CD4-positive, alpha-beta T cell treated with Interleukin-1 beta for 1 hour (primary cell): ENCODE results near the gene GFI1.
"Not testable (repeated sequence)": the region's sequence is repeated elsewhere in the genome, so short reads cannot be mapped to it uniquely, and the experiment has no call there.

Experiments
- DNase-seq, 2 donors: peaks; one replicate each; pipeline ENCODE4 v3.0.0-alpha.2; 2020 to 2022

GFI1 gene

DNA sequence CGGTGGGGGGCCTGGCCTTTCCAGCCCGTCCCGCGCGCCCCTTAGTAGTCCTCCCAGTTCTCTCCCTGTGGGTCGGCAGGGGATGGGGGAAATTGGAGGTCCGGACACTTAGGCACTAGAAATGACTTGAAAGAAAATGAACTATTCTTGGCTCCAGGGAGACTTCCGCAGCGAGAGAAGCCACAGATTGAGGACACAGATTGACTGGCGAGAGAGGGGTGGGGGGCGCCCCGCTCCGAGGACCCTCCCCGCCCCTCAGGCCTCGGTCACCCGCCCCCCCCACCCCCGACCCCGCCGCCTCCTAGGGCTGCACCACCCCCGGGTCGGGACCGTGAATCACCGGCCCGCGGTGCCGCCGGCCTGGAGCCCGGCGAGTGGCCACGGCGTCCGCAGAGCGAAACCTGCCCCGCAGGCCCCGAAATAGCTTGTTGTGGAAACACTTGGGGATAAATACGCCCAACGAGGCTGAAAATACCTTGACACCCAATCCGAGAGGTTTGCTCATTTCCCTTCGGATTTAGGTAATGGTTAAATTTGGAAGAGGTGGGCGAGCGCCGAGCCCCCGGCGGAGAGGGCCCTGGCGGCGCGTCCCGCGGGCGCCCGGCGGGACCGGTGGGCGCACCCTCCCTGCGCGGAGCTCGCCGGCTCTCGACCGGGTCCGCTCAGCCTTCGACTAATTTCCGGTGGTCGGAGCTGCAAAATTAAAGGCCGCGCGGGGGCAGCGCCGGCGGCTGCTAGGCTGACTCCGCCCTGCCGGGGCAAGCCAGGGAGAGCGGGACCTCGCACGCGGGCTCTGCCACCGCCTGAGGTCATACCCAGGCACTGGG, at the start of gene GFI1:
Gene GFI1 (minus strand): TSS at position 675 of the 827 bp plus-strand sequence. CDS start 3,438 bp downstream, outside the sequence.
- peak; percentile 62 to 68 for DNase-seq

DNA sequence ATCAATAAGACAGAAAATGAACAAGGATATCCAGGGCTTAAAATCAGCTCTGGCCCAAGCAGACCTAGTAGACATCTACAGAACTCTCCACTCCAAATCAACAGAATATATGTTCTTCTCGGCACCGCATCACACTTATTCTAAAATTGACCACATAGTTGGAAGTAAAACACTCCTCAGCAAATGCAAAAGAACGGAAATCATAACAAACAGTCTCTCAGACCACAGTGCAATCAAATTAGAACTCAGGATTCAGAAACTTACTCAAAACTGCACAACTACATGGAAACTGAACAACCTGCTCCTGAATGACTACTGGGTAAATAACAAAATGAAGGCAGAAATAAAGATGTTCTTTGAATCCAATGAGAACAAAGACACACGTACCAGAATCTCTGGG, 45.6 kb upstream of the GFI1 start:
- not testable (repeated sequence) for DNase-seq

- DNase-seq, result not testable (repeated sequence)
These were observed 45.2 kb upstream of the GFI1 start for GRCh38 chr1:92531939-92532338.

- DNase-seq, result no peak
These were observed 40.9 kb upstream of the GFI1 start for GRCh38 chr1:92527670-92528069.

GRCh38 chr1:92524944-92525590, 38.3 kb upstream of the GFI1 start:
- not testable (repeated sequence) for DNase-seq

GRCh38 chr1:92519043-92519442, 32.3 kb upstream of the GFI1 start:
- DNase-seq, result no peak

- no peak for DNase-seq
These were observed 29.8 kb upstream of the GFI1 start for GRCh38 chr1:92516574-92516973.

DNA sequence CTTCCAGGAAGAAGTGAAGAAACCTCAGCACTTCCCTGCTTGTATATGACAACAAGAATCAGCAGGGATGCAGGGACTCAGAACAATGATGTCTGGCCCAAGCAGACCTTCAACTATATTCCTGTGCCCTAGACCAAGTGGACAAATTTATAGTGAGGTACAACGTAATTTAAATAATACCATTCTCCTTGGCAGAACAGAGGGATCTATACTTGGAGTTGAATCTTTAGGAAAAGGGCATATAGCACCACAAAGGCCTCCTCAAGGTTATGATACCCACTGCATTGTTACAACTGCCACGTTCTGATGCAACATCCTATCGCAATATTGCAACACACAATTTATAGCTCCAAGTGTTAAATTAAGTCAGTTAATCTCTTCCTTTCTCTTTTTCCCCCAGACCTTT, 29.1 kb upstream of the GFI1 start:
- DNase-seq, result no peak

DNA sequence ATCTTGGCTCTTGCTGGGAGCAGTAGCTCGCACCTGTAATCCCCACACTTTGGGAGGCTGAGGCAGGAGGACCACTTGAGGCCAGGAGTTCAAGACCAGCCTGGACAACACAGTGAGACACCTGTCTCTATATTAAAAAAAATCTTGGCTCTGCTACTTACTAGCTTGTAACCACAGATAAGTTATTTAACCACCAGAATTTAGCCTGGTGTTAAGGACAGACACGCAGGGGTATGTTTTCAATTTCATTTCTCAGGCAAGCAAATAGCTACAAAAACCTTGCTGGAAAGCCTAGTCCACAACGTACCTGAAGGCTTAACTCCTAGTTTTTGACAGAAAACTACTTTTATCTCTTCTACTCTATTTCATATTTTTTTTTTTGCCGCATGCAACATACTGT, 24.8 kb upstream of the GFI1 start:
- DNase-seq, result no peak

DNA sequence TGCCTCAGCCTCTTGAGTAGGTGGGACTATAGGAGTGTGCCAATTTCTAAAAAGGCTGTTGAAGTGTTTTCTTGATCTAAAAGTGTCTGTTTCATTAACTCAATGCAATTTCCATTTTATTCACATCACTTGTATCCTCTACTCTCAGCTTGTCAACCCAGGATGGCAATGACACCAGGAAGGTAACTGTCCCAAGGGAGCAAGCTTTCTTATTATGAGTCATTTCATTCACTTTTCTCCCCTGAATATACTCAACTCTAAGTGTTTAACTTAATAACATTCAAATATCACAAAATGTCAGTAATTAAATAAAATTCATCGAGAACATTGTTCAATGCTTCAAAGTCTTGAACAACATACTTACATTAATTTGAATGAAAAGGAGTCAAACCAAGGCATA, 22.9 kb upstream of the GFI1 start:
- no peak for DNase-seq

DNA sequence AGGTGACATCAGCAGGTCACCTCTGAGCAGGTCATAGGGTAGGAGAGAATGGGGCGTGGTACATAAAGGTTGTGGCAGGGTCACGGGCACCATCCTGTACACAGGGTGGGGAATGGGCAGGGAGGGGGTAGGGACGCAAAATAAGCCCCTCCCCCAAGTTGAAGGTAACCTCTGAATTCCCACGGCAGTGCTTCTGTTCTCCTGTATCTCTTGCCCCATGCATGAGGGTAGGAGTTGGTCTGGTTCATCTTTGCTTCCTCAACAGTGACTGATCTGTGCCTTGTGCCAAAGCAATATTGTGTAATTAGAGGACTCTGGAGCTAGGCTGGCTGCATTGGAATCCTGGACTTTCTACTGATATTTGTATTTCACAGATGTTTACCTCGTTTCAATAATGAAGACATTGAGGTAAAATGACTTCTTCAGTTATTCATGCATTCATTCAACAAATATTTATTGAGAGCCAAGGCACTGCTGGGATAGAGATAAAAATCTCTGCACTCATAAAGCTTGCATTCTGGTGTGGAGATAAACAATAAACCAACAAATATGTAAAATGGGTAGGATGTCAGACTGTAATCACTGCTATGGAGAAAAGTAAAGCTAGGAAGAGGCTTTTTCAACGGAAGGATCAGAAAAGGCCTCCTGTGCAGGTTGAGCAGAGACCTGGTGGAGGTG, 18.4 kb upstream of the GFI1 start:
- DNase-seq, result no peak

DNA sequence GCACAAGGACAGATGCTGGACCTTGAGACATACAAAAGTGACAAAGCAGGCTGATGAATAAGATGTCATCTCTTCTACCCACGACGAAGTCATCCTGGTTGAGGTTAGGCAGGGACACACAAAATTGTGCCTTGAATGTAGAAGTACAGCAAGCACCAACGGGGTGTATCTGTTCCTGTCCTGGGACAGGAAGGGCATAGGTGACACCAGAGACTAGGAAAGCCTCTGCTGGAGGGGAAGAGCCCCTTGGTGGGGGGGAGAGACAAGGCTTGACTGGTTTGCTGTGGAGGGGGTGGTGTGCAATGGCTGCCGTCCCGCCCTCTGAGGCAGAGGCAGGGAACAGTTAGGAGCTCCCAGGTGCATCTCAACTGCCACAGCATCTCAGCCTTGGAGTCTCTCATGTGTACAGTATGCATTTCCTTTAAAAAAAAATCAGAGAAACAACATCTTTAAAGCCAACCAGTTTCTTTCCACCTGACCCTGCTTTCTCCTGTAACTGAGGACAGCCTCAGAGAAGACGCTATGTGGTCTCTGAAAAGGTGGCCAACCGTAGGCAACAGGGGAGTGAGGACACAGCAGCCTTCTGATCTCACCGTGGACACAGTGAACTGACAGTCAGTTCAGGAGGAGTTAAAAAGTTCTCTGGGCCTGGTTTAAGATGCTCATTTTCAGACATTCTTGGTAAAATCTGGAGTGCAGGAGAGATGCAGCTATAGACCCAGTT, 17.7 kb upstream of the GFI1 start:
- DNase-seq, result no peak

GRCh38 chr1:92503926-92504285, 17.2 kb upstream of the GFI1 start:
- DNase-seq, result no peak

DNA sequence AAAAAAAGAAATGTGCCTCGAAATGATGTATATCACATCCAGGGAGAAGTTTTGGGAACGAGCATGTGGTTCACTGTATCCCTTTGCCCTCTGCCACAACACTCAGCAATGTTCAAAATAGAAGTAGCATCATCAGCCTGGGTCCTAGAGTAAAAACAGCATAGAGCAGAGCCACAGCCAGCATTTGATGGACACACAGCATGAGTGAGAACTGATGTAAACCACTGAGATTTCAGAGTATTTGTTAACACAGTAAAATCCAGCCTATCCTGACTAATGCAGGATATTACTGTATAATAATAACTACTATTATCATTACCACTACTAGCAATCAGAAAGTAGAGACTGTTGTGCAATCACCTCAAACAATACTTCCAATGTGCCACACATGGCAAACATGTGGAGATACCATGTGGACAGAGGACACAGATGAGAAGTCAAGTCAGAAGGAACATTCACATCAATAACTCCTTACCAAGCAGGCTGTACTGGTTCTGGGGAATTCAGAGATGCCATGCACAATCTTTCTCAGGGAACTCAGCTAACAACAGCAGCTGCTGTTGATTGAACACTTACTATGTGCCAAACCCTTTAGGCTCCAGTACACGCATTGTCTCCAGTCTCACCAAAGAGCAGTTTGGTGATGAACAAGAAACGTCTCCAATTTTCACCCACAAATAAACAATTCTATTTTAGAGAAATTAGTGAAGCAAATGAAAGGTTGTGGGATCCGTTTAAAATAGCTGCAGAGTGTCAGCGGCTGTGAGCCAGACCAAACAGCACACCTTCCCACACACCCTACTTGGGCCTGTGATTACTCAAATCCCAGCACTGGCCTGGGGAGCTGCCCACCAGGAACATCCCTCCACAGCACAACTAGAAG, 16.6 kb upstream of the GFI1 start:
- no peak for DNase-seq

- no peak for DNase-seq
These were observed 15.5 kb upstream of the GFI1 start for GRCh38 chr1:92502247-92502646.

DNA sequence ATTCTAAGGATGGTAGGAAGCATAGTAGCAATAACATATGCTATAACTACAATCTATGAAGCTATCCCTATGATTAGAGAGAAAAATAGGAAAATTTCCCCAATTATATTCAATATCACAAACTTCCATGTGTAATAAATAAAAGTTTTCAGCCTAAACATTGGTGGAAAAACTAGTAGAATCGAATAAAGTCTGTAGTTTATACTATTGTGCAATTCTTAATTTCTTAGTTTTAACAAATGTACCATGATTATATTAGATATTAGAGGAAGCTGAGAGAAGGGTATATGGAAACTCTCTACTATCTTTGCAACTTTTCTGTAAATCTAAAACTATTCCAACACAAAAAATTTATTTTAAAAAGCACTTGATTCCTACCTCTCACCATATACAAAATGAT, 13.8 kb upstream of the GFI1 start:
- no peak for DNase-seq

- peak in 1 of 2 donors; percentile 21 for DNase-seq
These were observed 8.8 kb upstream of the GFI1 start for GRCh38 chr1:92495392-92496063.

DNA sequence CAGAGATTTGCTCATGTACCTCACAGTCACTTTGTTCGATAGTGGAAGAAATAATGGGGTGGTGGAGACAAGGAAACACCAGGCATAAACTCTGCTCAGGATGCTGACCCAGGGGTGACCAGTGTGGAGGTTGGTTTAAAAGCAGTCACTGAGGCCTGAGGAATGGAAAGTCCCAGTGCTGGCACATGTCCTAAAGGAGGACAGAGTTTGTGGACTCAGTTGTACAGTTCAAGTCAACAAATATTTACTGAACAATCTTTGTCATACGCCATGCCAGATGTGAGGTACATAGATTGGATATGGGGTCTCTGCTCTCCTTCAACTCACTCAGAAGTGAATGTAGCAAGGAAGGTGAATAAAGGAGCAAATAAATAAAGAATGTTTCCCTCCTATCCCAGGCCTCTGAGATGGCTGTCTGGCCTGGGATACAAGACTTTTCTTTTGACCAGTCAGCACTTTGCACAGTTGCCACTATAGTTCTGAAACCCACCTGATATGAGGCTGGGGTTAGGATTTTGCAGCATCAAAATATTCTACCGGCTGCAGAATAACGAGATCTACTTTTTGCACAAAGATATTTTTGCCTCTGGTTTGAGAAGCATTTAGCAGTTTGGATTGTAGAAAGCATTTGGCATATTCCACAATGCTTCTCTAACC, 7.9 kb upstream of the GFI1 start:
- no peak for DNase-seq

- no peak for DNase-seq
These were observed 6.4 kb upstream of the GFI1 start for GRCh38 chr1:92493139-92493538.

GRCh38 chr1:92488832-92489231, 2.1 kb upstream of the GFI1 start:
- DNase-seq, result no peak

- no peak for DNase-seq
These were observed 1.7 kb upstream of the GFI1 start for GRCh38 chr1:92488416-92488815.
